ENCODE results near the gene TMEM8B. TPM values are rescaled to one million over a fixed set of nuclear protein-coding genes. Genes with fewer than 3 reads are reported as not detected.
A peak's percentile ranks its signal among the peaks of the same experiment; 100 is the strongest.

The TMEM8B gene
- total and polyA plus RNA-seq, 2 of the 8 experiments (the other 6 are each of a cell fraction or from before 2014, with no cell fraction given) = 7.5 to 10.4 TPM

- H2AFZ ChIP-seq (ENCODE audit: low read length) = peak overlapping the region; percentile 69
- no peaks in the 10 kb centered on the region for H3K9me3 ChIP-seq (ENCODE audit: insufficient read depth in 2 of 2, low read depth in 1 of 2, low read length in 1 of 2)
- peak overlapping the region; percentile 46 to 89 for H3K4me2 ChIP-seq (ENCODE audit: insufficient read depth in 1 of 2, low read depth in 2 of 2, low read length in 2 of 2)
- no peaks in the 10 kb centered on the region for H3K36me3 ChIP-seq (ENCODE audit: control insufficient read depth in 2 of 4, insufficient read depth in 4 of 4, low read length in 3 of 4)
- H2BK20ac ChIP-seq (ENCODE audit: low read length) = no peak overlapping the region
- H2BK5ac ChIP-seq (ENCODE audit: low read depth, low read length) = no peak overlapping the region; the same call in 1 of the 2 replicates
- peaks cover 0 to 10% (median 0%) of the 10 kb centered on the region in 4 experiments; a peak in 4 of 7 replicates for H3K27me3 ChIP-seq (replicated peaks in 1 of 4; ENCODE audit: control insufficient read depth in 3 of 4, extremely low read depth in 1 of 4, insufficient read depth in 3 of 4, low read length in 3 of 4)
- H3K27ac ChIP-seq (ENCODE audit: low read depth, low read length) = no peak overlapping the region
- CTCF ChIA-PET (ENCODE audit: partially characterized antibody) = interaction anchor here (0.6 to 4.0 kb wide), 54 partner anchors 8 to 232 kb away, joined by 3 to 67 read pairs (median 5); partner anchors contain the start of genes FAM221B, HINT2, MSMP and SPAG8
- peaks cover 5 to 13% (median 7%) of the 10 kb centered on the region in 4 experiments; a peak in 6 of 7 replicates for H3K4me1 ChIP-seq (replicated peaks in 1 of 4; ENCODE audit: control insufficient read depth in 3 of 4, insufficient read depth in 4 of 4, low read length in 3 of 4)
- POLR2A ChIA-PET (ENCODE audit: partially characterized antibody) = interaction anchor here (0.6 to 3.9 kb wide), 13 partner anchors 9 to 99 kb away, joined by 3 to 38 read pairs (median 4); partner anchors contain the start of genes CREB3, FAM221B, HINT2 and SPAG8
- H3K4ac ChIP-seq (replicated peaks; ENCODE audit: insufficient read length, low read depth, low read length) = peak overlapping the region; percentile 30
- peak overlapping the region; percentile 81; the same call in 1 of the 2 replicates for H2BK15ac ChIP-seq (ENCODE audit: low read length)
- H3K79me1 ChIP-seq (ENCODE audit: low read depth, low read length) = no peaks in the 10 kb centered on the region
- 19% methylated on average over 37 of the region's 37 CpGs; no CpG with 5 or more reads in 1 of the 2 experiments for WGBS, 2 experiments (ENCODE audit: extremely low coverage in 1 of 2, insufficient coverage in 1 of 2, insufficient read length in 1 of 2, insufficient replicate concordance in 2 of 2, low coverage in 1 of 2, low lambda C conversion rate in 2 of 2, missing lambda C conversion rate in 1 of 2)
- H3K18ac ChIP-seq (ENCODE audit: extremely low read depth, low read length) = peak overlapping the region; percentile 78
- peak overlapping the region; percentile 39 to 65 (median 52); a peak in 7 of 8 replicates for H3K4me3 ChIP-seq (ENCODE audit: extremely low read depth in 1 of 4, insufficient read depth in 2 of 4, low read depth in 3 of 4, low read length in 4 of 4)
- peak overlapping the region; percentile 70 for H4K5ac ChIP-seq (ENCODE audit: insufficient read length, low read depth, low read length)
- no peak overlapping the region for H3K23ac ChIP-seq (ENCODE audit: insufficient read length)
- H4K20me1 ChIP-seq (replicated peaks in 1 of 2; ENCODE audit: control insufficient read depth in 1 of 2, insufficient read depth in 2 of 2, low read length in 2 of 2) = no peaks in the 10 kb centered on the region
- peak overlapping the region; percentile 17 for H4K91ac ChIP-seq (replicated peaks; ENCODE audit: insufficient read length, low read length)
- H2AK5ac ChIP-seq (ENCODE audit: low read depth, low read length) = no peak overlapping the region
- H2BK120ac ChIP-seq (replicated peaks; ENCODE audit: low read depth, low read length) = no peak overlapping the region
- FAIRE-seq (peak; percentile 93), DNase-seq (ENCODE audit: low read depth in 1 of 2, low spot score in 2 of 2) (peak in 1 of 2 experiments; percentile 78)
- H4K8ac ChIP-seq (ENCODE audit: extremely low read depth, insufficient read depth, low read length) = 0 out of 2 replicates have a peak overlapping the region, but pooled peaks have one; percentile 85
- H3K56ac ChIP-seq (replicated peaks; ENCODE audit: insufficient read length, low read depth, low read length) = no peak overlapping the region
- H3K79me2 ChIP-seq (ENCODE audit: control insufficient read depth in 1 of 2, insufficient read depth in 2 of 2, low read length in 2 of 2) = no peaks in the 10 kb centered on the region
- H3K9ac ChIP-seq (replicated peaks in 1 of 4; ENCODE audit: extremely low read depth in 1 of 4, low read depth in 3 of 4, low read length in 3 of 4) = peak overlapping the region in 2 of 4 experiments; percentile 23 to 34; a peak in 3 of 7 replicates
- no peak overlapping the region for H3K14ac ChIP-seq (ENCODE audit: insufficient read length)
- no peak overlapping the region; the same call in 1 of the 2 replicates for H2BK12ac ChIP-seq (ENCODE audit: low read depth, low read length)
- H3K23me2 ChIP-seq (ENCODE audit: low read depth, low read length) = peaks cover 5% of the 10 kb centered on the region; the same call in 1 of the 2 replicates
These were observed 38.4 kb upstream of the TMEM8B start for GRCh38 chr9:35790385-35791296.
